Stimulated activated CD4-positive, alpha-beta T cell treated with anti-CD3 and anti-CD28 coated beads, Interleukin-4, amount 100 ng/mL, for 48 hours (primary cell): Measurements from ENCODE around the gene CYB5R4.
"Not testable (repeated sequence)": the region's sequence is repeated elsewhere in the genome, so short reads cannot be mapped to it uniquely, and the experiment has no call there.

ENCODE experiments used
- DNase-seq, 2 donors: peaks; one replicate each; pipeline ENCODE4 v3.0.0-alpha.2; 2020; ENCODE audit warnings: low read depth in 2 of 2

Gene CYB5R4

DNA sequence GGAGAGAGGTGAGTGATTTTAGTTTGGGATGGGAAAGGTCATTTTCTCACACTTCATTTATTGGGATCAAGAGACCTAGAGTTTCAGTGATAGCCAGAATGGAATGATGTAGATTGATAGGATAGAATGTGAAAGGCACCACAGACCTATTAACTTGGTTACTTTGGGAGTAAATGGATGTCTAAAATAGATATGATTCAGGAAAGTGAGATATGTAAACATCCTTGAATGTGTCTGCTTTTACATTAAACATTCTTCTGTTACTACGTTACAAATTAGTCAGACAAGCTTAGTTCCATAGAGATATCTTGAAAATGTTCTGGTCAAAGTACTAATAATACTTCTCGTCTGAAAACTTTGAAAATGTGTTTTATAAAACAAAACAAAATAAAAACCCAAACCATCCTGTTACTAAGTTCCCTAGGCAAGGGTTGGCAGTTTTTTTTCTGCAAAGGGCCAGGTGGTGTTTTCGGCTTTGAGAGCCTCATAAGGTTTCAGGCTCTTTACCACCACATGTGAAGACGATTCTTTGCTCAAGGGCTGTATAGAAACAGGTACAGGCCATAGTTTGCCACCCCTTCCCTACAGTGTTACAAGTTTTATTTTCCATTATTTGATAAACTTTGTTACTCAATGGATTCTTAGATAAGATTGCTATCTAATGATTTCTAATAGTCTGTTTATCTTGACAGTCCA, 3.4 kb downstream of the CYB5R4 start:
- no peak for DNase-seq

DNA sequence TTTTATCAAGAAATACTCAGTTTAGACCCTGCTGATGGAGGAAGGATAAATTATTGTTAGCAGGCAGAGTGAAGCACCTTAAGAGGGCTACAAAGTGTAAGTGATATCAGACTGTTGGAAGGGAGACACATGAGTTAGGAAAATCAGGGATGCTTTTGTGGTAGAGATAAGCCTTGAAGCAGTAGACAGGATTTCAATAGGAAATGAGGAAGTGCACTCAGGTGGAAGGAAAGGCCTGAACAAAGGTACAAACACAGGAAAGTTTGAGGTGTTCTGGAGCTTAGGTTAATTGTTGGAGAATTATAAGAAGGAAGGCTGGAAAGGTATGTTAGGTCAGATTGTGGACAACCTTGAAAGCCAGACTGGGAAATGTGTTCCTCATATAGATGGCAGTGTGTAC, 7.6 kb downstream of the CYB5R4 start:
- DNase-seq: no peak

DNA sequence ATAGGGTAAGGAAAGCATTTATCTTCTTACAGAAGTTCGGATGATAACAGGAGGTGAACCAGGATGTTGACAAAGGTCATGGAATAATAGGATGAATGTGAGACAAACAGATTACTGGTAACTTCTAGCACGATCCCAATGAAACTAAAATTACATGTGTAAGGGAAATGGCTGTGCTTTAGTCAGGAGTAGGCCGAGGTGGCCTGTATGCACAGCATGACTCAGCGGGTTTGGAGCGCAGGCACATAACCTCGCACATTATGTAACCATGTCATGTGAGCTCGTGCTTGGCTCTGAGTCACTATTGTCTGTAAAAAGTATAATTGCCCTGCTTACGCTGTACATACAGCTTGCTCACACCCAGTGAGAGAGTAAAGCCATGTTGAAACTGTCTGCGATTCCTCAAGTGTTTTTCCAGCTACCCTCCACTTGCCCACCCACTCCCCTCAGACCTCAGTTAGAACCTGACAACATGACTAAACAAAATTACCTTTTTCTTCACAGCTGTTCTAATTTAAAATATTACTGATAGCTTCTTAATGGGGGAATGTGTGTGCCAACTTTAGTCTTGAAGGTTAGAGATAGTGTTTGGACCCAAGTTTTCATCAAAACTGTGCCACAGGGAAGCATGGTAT, 8.2 kb downstream of the CYB5R4 start:
- no peak for DNase-seq

DNA sequence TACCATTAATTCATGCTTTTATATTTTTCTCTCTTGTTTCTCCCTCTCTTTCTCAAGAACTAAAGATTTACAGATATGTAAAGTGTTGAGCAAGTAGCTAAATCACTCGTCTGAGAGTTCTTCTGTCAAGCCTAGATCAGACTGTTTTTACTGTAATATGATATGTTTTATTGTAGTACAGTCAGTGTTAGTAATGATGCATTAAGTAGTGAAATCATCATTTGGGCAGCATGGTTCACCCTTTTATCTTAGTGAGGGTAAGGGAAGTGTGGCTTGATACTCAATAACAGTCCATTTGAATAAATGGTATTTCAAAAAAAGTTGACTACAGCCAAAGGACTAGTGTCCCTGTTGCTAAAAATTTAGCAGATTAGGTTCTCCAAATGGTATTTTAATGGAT, 9.2 kb downstream of the CYB5R4 start:
- no peak for DNase-seq

DNA sequence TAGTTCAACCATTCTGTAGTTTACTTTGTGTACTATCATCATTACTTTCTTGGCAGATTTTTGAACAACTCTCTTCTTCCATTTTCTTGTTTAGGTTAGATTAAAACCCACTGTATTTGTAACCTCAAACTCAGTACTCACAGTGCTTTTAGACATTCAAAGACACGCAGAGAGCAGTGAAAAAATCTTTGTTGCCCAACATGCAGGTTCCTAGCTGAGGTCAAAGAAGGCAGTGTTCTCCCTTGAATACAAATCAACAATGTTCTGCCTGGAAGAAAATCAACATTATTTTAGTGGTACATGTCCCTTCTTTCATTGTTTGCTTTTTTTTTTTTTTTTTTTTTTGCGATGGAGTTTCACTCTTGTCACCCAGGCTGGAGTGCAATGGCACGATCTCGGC, 11.2 kb downstream of the CYB5R4 start:
- no peak for DNase-seq

DNA sequence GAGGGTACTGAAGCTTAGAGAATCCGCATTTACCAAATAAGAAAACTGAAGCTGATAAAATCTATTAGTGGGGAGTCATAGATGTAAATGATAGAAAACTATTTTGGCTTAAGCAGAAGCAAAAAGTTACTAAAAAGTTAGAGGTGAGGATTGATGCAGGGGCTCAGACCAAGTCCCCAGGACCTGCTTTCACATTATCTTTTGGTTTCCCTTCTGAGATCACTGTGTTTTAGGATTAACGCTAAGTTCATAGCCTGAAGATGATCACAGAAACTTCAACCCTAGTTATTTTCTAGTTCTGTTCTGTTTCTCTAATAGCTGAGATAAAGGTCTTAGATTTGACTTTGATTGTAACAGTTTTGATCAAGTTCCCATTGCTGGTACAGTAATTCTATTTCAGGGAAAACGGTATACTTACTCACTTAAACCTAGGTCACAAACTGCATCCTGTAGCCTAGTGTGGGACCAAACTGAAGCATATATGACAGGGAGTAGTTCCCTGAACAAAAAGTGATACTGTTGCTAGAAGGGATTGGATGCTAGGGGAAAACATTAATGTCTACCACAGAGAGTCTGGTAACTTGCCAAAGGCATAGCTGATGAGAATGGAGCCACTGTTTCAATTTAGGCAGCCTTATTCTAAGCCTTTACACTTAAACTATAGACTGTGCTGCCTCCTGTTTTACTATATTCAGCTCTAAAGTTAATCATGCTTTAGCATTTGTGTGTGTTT, 13.1 kb downstream of the CYB5R4 start:
- DNase-seq: no peak

DNA sequence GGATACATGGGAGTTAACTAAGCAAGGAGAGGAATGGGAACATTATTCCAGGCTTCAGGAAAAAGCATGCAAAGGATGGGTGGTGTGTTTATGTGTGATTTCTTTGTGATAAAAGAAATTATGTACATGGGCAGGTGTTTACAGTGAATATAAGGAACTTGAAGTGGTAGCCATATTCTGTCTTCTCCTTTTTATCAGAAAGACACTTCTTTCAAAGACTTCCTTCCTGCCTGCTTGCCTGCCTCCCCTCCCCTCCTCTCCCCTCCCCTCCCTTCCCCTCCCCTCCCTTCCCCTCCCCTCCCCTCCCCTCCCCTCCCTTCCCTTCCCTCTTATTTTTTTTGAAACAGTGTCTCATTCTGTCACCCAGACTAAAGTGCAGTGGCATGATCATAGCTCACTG, 14.4 kb downstream of the CYB5R4 start:
- no peak for DNase-seq

DNA sequence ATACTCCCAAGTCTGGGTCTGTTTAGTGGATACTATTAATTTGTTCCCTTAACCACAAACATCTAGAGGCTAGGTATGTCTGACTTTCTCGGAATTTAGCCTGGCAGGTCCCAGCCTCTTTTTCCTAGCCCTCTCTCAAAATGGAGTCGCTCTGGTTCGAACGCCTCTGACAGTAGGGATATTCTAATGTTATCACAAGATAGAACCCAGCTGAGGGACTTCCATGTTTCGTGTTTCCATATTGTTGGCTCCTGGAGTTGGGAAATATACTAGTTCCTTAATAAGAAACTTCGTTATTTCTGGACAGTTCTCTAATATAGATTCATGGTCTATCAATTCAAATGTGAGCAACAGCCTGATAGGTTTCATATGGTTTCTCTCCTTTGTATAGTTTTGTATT, 16.4 kb downstream of the CYB5R4 start:
- no peak for DNase-seq

DNA sequence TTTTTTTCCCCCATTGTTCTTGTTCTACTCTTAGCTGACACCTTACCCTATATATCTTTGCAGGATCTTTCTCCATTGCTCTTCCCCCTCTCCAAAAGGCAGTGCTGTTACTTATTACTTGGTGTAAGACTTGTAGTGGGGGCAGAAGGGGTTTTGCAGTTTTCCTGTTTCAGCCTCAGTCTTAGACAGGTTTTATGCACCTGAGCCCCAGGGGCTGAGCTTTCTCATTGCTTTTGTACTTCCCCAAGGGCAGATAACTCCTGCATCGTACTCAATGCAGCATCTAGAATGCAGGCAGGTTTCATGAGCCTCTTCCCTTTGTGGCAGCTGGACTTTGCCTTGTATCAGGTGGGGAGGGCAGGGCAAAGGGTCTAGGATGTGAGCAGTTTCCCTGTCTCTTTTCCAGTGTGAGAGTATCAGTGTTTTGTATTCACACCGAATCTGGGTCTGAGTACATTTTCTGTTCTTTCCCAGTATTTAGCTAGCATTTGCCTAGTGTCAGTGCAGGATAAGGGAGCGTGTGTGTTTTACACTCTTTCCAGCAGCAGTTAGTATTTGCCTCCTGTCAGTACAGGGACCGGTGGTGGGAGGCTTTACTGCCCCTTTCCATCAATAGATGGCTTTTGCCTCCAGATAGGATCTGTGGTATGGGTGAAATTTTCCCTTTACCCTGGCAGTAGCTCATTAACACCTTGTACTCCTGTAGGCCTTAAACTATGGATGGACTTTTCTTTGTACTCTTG, 19.6 kb downstream of the CYB5R4 start:
- DNase-seq: no peak

DNA sequence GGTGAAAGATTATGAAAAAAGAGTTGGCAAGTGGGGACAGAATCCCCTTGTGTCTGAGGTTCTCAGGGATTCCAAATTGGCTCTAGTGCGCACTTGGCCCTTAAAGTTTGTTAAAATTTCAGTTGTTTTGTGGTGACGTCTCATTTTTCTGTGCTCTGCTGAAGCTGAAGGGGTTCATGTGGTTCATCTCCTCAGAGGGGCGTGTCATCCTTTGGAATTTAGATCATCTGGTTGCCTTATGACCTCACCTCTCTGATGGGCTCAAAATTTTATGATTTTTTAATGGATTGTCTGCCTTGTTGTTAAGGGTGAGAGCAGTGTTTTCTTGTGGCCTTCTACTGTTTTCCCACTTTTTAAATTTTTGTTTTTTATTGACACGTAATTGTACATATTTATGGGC, 20.3 kb downstream of the CYB5R4 start:
- no peak for DNase-seq

DNA sequence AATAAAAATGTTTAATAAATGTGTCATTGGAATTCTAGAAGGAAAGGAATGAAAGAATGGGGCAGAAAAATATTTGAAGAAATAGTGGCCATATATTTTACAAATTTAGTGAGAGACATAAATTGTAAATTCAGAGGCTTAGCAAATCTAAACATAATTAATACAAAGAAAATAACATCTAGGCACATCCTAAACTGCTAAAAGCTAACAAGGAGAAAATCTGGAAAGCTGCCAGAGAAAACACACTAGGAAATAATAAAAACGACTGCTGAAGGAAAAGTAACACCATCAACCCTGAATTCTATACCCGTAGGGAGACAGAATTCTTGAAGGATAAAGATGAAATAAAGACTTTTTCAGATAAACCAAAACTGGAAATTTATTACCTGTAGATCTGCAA, 23.8 kb downstream of the CYB5R4 start:
- DNase-seq: no peak

DNA sequence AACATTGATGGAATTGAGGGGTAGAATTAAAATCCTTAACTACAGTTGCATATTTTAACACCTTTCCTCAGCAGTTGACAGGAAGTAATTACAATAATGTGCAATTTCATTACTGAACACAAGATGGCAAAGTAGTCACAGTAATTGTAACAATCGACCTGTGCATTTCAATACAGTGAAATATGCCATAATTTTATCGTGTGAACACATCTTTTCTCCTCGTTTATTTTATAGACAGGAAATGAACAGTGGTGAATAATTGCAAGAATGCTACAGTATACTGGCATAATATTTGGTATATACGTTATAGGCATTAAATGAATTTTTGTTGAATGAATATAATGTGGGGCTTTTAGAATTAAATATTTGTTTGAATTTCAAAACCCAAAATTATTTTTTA, 25.0 kb downstream of the CYB5R4 start:
- no peak for DNase-seq

DNA sequence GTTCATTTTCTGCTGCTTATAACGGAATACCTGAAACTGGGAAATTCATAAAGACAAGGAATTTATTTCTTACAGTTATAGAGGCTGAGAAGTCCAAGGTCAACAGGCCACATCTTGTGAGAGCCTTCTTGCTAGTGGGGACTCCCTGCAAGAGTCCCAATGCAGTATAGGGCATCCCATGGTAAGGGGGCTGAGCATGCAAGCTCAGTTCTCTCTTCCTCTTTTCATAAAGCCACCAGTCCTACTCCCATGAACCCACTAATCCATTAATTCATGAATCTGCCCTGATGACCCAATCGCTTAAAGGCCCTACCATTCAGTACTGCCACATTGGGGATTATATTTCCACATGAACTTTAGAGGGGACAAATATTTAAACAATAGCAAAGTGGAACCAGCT, 26.5 kb downstream of the CYB5R4 start:
- DNase-seq: no peak

DNA sequence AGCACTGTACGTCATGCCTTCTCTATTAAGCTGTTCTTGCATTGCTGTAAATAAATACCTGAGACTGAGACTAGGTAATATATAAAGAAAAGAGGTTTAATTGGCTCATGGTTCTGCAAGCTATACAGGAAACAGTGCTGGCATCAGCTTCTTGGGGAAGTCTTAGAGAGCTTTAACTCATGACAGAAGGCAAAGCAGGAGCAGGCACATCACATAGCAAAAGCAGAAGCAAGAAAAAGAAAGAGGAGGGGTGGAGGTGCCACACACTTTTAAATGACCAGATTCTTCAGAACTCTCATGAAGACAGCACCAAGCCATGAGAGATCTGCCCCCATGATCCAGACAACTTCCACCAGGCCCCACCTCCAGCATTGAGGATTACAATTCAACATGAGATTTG, 30.1 kb downstream of the CYB5R4 start:
- DNase-seq: no peak

DNA sequence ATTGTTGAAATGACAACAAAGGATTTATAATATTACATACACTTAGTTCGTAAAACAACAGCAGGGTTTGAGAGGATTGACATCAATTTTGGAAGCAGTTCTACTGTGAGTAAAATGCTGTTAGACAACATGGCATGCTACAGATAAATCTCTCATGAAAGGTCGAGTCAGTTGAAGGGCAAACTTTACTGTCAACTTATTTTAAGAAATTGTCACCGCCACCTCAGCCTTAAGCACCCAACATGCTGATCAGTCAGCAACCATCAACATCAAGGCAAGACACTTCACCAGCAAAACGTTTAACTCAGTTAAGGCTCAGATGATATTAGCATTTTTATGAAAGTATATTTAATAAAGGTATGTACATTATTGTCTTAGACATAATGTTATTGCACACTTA, 31.0 kb downstream of the CYB5R4 start:
- no peak for DNase-seq

DNA sequence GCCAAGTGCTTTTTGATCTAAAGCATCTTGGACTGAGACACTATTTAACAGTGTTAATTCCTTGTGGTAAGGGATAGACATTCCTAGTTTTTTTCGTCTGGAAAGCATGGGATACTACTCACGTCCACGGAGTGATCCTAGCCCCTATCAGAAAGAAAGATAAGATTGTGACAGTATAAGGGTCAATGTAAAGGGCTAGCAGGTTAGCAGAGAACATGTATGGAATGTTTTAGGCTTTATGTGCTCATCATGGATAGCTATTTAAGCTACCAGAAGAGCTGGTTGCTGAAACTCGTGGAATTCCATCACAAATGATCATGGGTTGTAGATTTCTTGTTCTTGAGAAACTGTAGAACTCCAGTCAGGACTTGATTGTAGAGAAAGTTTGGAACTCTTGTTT, 32.1 kb downstream of the CYB5R4 start:
- DNase-seq: no peak

DNA sequence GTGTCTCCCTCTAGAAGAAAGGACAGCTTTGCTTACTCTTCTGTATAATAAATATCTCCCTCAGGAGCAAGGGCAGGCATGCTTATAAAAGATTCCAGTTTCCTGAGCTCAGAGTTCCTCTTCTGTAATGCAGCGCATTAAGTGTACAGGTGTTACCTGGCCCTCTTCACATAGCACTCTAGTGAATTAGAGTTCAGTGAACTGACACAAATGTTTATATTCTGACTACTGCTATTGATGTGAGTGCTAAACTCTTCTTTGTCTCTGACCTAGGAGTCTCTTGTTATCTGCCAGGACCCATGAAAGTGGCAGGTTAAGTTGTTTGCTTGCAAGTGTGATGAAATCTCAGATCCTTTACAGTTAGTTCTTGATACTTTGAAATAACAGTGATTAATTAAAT, 33.5 kb downstream of the CYB5R4 start:
- no peak for DNase-seq

DNA sequence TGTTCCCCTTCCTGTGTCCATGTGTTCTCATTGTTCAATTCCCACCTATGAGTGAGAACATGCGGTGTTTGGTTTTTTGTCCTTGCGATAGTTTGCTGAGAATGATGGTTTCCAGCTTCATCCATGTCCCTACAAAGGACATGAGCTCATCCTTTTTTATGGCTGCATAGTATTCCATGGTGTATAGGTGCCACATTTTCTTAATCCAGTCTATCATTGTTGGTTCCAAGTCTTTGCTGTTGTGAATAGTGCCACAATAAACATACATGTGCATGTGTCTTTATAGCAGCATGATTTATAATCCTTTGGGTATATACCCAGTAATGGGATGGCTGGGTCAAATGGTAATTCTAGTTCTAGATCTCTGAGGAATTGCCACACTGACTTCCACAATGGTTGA, 37.6 kb downstream of the CYB5R4 start:
- not testable (repeated sequence) for DNase-seq

DNA sequence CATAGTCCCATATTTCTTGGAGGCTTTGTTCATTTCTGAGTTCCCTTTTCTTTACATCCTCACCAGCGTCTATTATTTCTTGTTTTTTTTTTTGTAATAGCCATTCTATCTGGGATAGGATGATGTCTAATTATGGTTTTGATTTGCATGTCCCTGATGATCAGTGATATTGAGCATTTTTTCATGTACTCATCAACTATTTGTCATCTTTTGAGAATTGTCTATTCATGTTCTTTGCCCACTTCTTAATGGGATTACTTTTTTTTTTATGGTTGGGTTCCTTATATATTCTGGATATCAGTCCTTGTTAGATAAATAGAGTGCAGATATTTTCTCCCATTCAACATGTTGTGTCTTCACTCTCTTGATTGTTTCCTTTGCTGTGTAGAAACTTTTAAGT, 42.1 kb downstream of the CYB5R4 start:
- DNase-seq: no peak

DNA sequence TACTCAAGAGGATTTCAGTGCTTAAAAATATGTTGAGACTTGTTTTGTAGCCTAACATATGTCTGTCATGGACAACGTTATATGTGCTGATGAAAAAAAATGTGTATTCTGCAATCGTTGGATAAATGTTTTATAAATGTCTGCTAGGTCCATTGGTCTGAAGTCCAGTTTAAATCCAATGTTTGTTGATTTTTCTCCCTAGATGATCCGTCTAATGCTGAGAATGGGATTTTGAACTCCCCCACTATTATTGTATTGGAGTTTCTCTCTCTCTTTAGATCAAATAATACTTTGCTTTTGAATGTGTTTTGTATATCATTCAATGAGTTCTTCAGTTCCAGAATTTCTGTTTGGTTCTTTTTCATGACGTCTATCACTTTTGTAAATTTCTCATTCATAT, 44.9 kb downstream of the CYB5R4 start:
- no peak for DNase-seq

DNA sequence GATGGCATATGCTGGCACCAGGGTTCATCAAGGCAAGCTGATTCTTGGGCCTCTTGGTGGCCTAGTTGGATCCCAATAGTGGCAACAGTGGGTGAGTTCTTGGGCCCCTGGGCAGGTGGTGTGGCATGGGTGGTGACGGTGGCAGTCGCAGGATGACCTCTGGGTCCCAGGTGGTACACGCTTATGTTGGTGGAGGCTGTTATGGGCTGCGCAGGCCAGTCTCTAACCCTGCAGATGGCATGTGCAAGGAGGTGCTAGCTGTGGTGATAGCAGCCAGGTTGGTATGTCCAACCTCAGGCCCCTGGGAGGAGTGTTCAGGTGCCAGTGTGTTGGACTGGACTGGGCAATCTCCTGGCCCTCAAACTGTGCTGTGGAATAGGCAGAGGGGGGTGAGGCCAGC, 46.2 kb downstream of the CYB5R4 start:
- DNase-seq: no peak

DNA sequence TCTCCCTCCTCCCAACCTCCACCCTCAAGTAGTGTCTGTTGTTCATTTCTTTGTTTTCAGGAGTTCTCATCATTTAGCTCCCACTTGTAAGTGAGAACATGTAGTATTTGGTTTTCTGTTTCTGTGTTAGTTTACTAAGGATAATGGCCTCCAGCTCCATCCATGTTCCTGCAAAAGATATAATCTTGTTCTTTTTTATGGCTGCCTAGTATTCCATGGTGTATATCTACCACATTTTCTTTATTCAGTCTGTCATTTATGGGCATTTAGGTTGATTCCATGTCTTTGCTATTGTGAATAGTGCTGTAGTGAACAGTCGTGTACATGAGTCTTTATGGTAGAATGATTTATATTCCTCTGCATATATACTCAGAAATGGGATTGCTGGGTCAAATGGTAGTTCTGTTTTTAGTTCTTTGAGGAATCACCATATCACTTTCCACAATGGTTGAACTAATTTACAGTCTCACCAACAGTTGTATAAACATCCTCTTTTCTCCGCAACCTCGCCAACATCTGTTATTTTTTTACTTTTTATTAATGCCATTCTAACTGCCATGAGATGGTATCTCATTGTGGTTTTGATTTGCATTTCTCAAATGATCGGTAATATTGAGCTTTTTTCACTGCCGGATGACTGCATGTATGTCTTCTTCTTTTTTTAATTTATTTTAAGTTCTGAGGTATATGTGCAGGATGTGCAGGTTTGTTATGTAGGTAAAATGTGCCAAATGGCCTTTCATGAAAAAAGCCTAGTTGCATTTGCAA, 48.3 kb downstream of the CYB5R4 start:
- not testable (repeated sequence) for DNase-seq
